ENCODE data around the gene PLD6. TPM values are rescaled to one million over a fixed set of nuclear protein-coding genes. Genes with fewer than 3 reads are reported as not detected.

The PLD6 gene
- total RNA-seq, 1 donor, result 4.3 TPM

DNA sequence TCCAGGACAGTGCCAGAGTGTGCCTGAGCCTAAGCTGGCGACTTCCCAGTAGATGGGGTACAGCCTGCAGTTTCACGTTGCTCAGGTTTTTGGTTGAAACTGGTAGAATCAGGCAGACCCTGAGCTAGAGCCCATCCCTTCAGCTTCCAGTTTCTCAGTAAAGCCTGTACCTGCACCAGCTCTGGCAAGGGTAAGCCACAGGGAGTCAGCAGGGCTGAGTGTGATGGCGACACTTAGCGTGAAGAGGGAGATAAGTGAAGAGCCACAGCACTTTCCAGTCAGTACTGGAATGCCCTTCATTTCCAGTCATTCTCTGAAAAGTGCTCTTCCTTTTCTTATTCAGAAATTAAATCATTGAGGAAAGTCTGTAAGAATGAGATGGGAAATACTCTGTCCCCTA is 22.4 kb downstream of the PLD6 start:
- DNase-seq (ENCODE audit: low read depth), result no peak
- TF ChIP-seq, protein P1, sequence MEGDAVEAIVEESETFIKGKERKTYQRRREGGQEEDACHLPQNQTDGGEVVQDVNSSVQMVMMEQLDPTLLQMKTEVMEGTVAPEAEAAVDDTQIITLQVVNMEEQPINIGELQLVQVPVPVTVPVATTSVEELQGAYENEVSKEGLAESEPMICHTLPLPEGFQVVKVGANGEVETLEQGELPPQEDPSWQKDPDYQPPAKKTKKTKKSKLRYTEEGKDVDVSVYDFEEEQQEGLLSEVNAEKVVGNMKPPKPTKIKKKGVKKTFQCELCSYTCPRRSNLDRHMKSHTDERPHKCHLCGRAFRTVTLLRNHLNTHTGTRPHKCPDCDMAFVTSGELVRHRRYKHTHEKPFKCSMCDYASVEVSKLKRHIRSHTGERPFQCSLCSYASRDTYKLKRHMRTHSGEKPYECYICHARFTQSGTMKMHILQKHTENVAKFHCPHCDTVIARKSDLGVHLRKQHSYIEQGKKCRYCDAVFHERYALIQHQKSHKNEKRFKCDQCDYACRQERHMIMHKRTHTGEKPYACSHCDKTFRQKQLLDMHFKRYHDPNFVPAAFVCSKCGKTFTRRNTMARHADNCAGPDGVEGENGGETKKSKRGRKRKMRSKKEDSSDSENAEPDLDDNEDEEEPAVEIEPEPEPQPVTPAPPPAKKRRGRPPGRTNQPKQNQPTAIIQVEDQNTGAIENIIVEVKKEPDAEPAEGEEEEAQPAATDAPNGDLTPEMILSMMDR (IDR thresholded peaks at IDR 0.05; ENCODE audit: insufficient read depth, low read length), result no peak
- H3K4me3 ChIP-seq (ENCODE audit: low read depth, low read length), result no peak overlapping the region

DNA sequence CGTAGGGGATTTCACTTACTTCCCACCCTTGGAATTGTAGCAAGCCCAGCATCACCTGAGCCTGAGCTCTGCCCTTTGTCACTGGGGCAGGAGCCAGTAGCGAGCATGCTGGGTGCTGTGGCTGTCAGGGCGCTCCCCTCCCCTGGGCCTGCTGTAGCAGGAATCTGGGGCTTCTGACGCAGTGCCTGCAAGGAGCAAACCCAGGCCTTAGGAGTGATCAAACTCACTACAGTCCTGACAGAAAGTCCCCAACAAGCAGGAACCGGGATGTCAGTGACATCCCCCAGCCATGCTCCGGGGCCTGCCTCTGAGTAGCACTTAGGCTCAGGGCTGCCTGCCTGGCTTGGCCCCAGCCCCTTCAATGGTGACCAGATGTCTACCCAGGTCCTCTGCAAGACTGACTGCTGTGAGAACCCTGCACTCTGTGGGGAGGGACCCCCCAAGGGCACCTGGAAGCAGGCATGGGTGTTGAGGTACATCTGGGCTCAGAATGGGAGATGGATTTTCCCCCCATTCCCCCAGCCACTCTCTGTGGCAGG is 23.5 kb downstream of the PLD6 start:
- H3K4me3 ChIP-seq (ENCODE audit: low read depth, low read length), result no peak overlapping the region
- DNase-seq (ENCODE audit: low read depth), result no peak
- TF ChIP-seq, protein P1 (IDR thresholded peaks at IDR 0.05; ENCODE audit: insufficient read depth, low read length), result no peak

DNA sequence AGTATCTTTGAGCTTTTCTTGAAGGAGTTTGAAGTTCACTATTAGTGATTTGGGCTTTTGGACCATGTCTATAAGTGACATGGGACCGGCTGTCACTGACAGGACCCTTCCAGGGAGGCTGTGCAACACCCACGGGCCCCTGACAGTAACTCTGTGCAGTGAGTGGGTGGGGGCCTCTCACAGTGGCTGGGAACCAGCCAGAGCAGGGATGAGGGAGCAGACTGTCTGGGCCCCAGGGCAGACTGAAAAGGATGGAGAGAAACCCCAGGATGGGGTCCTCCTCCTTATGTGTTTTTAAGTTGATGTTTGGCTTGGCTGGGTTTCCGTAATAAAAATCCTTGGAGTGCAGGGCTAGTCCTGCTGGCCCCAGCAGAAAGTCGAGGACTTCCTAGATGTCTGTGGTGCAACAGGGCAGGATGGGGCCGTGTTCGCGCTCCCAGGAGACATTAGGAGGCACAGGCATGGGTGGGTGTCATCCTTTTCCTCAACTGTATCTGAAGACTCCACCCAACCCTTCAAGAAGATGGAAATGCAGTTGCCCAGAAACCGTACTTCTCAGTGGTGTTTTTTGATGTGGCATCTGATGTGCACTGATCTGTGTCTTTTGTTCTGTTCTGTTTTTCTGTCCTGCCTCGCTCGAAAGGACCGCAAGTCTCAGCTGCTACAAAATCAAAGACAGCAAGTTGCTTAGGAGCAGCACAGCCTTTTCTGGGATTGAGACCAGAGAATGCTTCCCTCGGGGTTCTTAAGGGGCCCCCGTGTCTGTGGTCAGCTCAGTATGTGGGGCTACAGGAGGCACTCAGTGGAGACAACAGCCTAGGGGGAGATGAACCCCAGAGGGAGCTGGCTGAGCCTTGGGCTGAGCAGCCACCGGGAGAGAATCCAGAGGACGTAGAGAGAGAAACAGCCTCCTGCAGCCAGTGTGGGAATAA is 24.2 kb downstream of the PLD6 start:
- no peak overlapping the region for H3K4me3 ChIP-seq (ENCODE audit: low read depth, low read length)
- TF ChIP-seq, protein P1 (IDR thresholded peaks at IDR 0.05; ENCODE audit: insufficient read depth, low read length), result no peak
- DNase-seq (ENCODE audit: low read depth), result no peak

DNA sequence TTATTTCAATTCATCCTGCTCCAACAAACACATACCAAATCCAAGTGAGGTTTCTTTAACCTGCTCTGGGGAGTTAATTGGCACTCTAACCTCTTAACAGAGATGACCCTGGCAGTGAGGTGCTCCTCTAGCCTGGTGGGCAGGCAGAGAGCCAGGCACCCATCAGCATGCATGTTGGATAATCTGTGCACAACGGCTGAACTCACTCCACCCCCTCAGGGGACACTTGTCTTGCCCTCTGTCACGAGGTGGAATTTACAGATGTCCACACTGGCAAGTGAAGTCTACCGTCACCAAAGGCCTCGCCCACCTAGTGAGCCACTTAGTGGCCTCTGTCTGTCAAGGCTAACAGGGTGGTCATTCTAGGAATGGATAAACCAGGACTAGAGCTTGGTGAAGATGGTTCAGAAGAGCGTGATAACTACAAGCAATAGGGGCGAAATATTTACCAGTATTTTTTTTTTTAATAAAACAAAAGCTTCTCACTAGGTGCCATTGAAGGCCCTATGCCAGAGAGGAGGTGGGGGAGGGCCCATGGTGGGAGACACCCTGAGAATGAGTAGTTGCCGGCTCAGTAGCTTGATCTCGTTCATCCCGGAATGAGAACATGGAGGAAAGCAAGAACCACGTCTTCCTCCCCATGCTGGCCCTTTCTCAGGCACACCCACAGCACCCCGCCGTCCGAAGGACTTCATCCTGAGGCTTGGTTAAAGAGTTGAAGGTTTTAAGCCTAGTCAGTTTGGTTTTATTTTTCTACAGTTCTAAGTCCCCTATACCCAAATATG is 25.2 kb downstream of the PLD6 start:
- DNase-seq (ENCODE audit: low read depth), result no peak
- TF ChIP-seq, protein P1 (IDR thresholded peaks at IDR 0.05; ENCODE audit: insufficient read depth, low read length), result no peak
- H3K4me3 ChIP-seq (ENCODE audit: low read depth, low read length), result no peak overlapping the region

DNA sequence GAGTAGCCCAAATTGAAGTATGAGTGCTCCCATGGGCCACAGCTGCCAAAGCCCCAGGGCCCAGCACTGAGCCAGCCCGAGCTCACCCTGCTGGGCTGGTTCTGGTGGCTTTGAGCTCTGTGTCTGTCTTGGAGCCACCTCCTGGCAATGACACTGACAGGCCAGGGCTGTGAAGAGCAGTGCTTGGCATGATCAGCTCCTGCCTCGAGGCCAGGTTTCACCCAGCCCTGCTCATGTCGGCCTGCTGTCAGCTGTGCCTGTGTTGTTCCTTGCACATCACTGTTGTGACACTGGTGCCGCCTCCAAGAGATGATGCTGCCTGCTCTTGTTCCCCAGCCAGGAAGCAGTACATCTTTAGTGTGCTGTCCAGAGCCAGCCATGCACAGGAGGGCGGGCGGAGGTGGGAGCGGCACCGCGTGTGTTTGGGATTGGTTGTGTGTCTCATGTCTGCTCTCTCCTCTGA is 26.0 kb downstream of the PLD6 start:
- TF ChIP-seq, protein P1 (IDR thresholded peaks at IDR 0.05; ENCODE audit: insufficient read depth, low read length), result no peak
- H3K4me3 ChIP-seq (ENCODE audit: low read depth, low read length), result no peak overlapping the region
- no peak for DNase-seq (ENCODE audit: low read depth)

DNA sequence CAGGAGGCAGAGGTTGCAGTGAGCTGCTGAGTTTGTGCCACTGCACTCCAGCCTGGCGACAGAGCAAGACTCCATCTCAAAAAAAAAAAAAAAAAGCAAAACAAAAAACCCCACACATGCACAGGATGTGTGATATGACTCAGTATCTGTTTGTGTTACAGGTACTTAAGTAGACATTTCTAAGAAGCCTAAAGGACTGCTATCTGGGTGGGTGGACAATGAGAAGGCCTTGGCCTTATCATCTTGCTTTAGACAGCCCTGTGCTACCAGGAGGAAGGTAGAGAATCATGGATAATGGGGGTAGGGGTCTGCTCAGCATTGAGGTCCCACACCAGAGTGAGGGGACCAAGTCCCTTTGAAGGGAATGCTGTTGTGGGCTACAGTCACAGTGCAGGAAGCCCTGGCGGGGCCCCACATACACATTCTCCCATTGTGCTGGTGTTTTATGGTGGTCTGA is 26.7 kb downstream of the PLD6 start:
- H3K4me3 ChIP-seq (ENCODE audit: low read depth, low read length), result no peak overlapping the region
- no peak for DNase-seq (ENCODE audit: low read depth)
- TF ChIP-seq, protein P1 (IDR thresholded peaks at IDR 0.05; ENCODE audit: insufficient read depth, low read length), result no peak

All from fibroblast of the aortic adventitia (primary cell).